IMR-90 (cell line): ENCODE results near the gene PLPP1. TPM values are rescaled to one million over a fixed set of nuclear protein-coding genes. Genes with fewer than 3 reads are reported as not detected.

Experiments used
- ATAC-seq: fragments of 200-7000 bp; cut with Tn5 transposase; 2 replicates; pipeline ENCODE4 v1.9.1; 2020; ENCODE audit warnings: low read depth, mild to moderate bottlenecking, moderate library complexity
- BruUV-seq: library from RNA; stranded (reverse); fragments of 400-500 nt; replicated peaks from 2 replicates; lab custom pipeline; 2021; lab: Mats Ljungman, UMichigan
- CTCF ChIA-PET: fragments of 300-600 bp; formaldehyde crosslinking; extraction: SDS; loops from one replicate; lab custom pipeline; 2021; ENCODE audit warnings: antibody characterized with exemption; lab: Yijun Ruan, JAX
- POLR2A ChIA-PET: fragments of 300-600 bp; sonication (Branson Sonifier 250); formaldehyde crosslinking; loops from one replicate; lab custom pipeline; 2022; ENCODE audit warnings: antibody characterized with exemption; ENCODE audit not compliant: unreplicated experiment; lab: Charles Lee
- DNase-seq: peaks from one replicate; pipeline ENCODE4 v3.0.0; 2013
- H2AFZ ChIP-seq: replicated peaks from 2 replicates; pipeline ENCODE3; 2013; ENCODE audit warnings: low read length, mild to moderate bottlenecking; ENCODE audit not compliant: poor library complexity
- H2AK5ac ChIP-seq: 2 replicates; pipeline ENCODE4 v1.6.1; 2013; ENCODE audit warnings: low read depth, low read length, inconsistent platforms
- H2AK9ac ChIP-seq: replicated peaks from 2 replicates; pipeline ENCODE3; 2013; ENCODE audit warnings: mild to moderate bottlenecking, low read depth, low read length, moderate library complexity; ENCODE audit not compliant: poor library complexity
- H2BK120ac ChIP-seq: 2 replicates; pipeline ENCODE4 v1.6.1; 2013; ENCODE audit warnings: low read depth, low read length, inconsistent platforms
- H2BK15ac ChIP-seq: 3 replicates; pipeline ENCODE4 v1.6.1; 2013; ENCODE audit warnings: low read depth, low read length, inconsistent platforms
- H2BK20ac ChIP-seq: 2 replicates; pipeline ENCODE4 v1.6.1; 2013; ENCODE audit warnings: low read depth, mild to moderate bottlenecking, inconsistent platforms, low read length, moderate library complexity
- H2BK5ac ChIP-seq: 2 replicates; pipeline ENCODE4 v1.6.1; 2013; ENCODE audit warnings: mild to moderate bottlenecking, low read depth, low read length, inconsistent platforms; ENCODE audit not compliant: poor library complexity, severe bottlenecking
- H3K14ac ChIP-seq: replicated peaks from 2 replicates; pipeline ENCODE4 v1.6.1; 2013; ENCODE audit warnings: low read depth, low read length, inconsistent platforms
- H3K18ac ChIP-seq: 2 replicates; pipeline ENCODE4 v1.6.1; 2013; ENCODE audit warnings: low read depth, low read length, control low read depth
- H3K23ac ChIP-seq: 2 replicates; pipeline ENCODE4 v1.6.1; 2013; ENCODE audit warnings: low read depth, low read length, inconsistent platforms
- H3K27ac ChIP-seq: 2 replicates; pipeline ENCODE4 v1.5.1; 2013; ENCODE audit warnings: mild to moderate bottlenecking, control low read depth, low read length; ENCODE audit not compliant: insufficient read depth
- H3K27me3 ChIP-seq: 2 replicates; pipeline ENCODE4 v1.6.1; 2013; ENCODE audit warnings: low read length; ENCODE audit not compliant: control insufficient read depth, insufficient read depth
- H3K36me3 ChIP-seq: 2 replicates; pipeline ENCODE4 v1.6.1; 2013; ENCODE audit warnings: low read length, mixed read lengths; ENCODE audit not compliant: control insufficient read depth, insufficient read depth
- H3K4ac ChIP-seq: 2 replicates; pipeline ENCODE4 v1.6.1; 2013; ENCODE audit warnings: low read depth, low read length, inconsistent platforms
- H3K4me1 ChIP-seq: 2 replicates; pipeline ENCODE4 v1.6.1; 2013; ENCODE audit warnings: low read length, mixed read lengths; ENCODE audit not compliant: control insufficient read depth, insufficient read depth
- H3K4me2 ChIP-seq: 2 replicates; pipeline ENCODE4 v1.6.1; 2013; ENCODE audit warnings: low read depth, mild to moderate bottlenecking, control low read depth, low read length, moderate library complexity
- H3K4me3 ChIP-seq: 2 replicates; pipeline ENCODE4 v1.5.1; 2013; ENCODE audit warnings: low read depth, mild to moderate bottlenecking, control low read depth, low read length, moderate library complexity; ENCODE audit not compliant: insufficient read depth
- H3K56ac ChIP-seq: 2 replicates; pipeline ENCODE4 v1.6.1; 2013; ENCODE audit warnings: low read length, inconsistent platforms; ENCODE audit not compliant: insufficient read depth; ENCODE audit errors: extremely low read depth
- H3K79me1 ChIP-seq, 2 experiments: 2 replicates each; pipeline ENCODE4 v1.6.1; 2013; ENCODE audit warnings: low read length in 2 of 2, inconsistent platforms in 1 of 2, low read depth in 1 of 2
- H3K9ac ChIP-seq: 2 replicates; pipeline ENCODE4 v1.6.1; 2013; ENCODE audit warnings: low read depth, low read length, control low read depth
- H3K9me1 ChIP-seq: 2 replicates; pipeline ENCODE4 v1.6.1; 2013; ENCODE audit warnings: low read length, inconsistent platforms; ENCODE audit not compliant: insufficient read depth
- H3K9me3 ChIP-seq: 2 replicates; pipeline ENCODE4 v1.6.1; 2013; ENCODE audit warnings: low read length; ENCODE audit not compliant: control insufficient read depth, insufficient read depth
- H4K20me1 ChIP-seq: 2 replicates; pipeline ENCODE4 v1.6.1; 2013; ENCODE audit warnings: low read length, inconsistent platforms; ENCODE audit not compliant: insufficient read depth
- H4K5ac ChIP-seq: 2 replicates; pipeline ENCODE4 v1.6.1; 2013; ENCODE audit warnings: mild to moderate bottlenecking, low read depth, low read length, control low read depth
- H4K8ac ChIP-seq, 2 experiments: 2 replicates each; pipeline ENCODE4 v1.6.1; 2013; ENCODE audit warnings: low read depth in 2 of 2, low read length in 2 of 2, control low read depth in 1 of 2, inconsistent platforms in 1 of 2
- H4K91ac ChIP-seq: 2 replicates; pipeline ENCODE4 v1.6.1; 2013; ENCODE audit warnings: low read depth, low read length, inconsistent platforms; ENCODE audit not compliant: insufficient read depth
- BHLHE40 ChIP-seq: fragments of 150-350 bp; IDR thresholded peaks from 2 replicates; pipeline ENCODE4 v1.6.1; 2016; ENCODE audit warnings: mild to moderate bottlenecking, low read depth, low read length
- CEBPB ChIP-seq: IDR thresholded peaks from 2 replicates; pipeline ENCODE4 v1.6.1; 2012; ENCODE audit warnings: low read depth, low read length, improper control_type of control experiment
- CHD1 ChIP-seq: IDR thresholded peaks from 2 replicates; pipeline ENCODE4 v1.6.1; 2012; ENCODE audit warnings: low read depth, low read length, improper control_type of control experiment
- FOS ChIP-seq: fragments of 150-350 bp; IDR thresholded peaks from 2 replicates; pipeline ENCODE4 v1.6.1; 2016; ENCODE audit warnings: low read depth, low read length
- MAFK ChIP-seq: IDR thresholded peaks from 2 replicates; pipeline ENCODE4 v1.6.1; 2012; ENCODE audit warnings: low read depth, low read length, improper control_type of control experiment
- MXI1 ChIP-seq: IDR thresholded peaks from 2 replicates; pipeline ENCODE4 v1.6.1; 2012; ENCODE audit warnings: low read depth, mild to moderate bottlenecking, low read length, moderate library complexity, borderline replicate concordance
- POLR2A ChIP-seq: IDR thresholded peaks from 2 replicates; pipeline ENCODE4 v1.6.1; 2012; ENCODE audit warnings: mild to moderate bottlenecking, low read depth, low read length
- RAD21 ChIP-seq: IDR thresholded peaks from 2 replicates; pipeline ENCODE4 v1.6.1; 2012; ENCODE audit warnings: low read length, improper control_type of control experiment
- RCOR1 ChIP-seq: IDR thresholded peaks from 2 replicates; pipeline ENCODE4 v1.6.1; 2012; ENCODE audit warnings: mild to moderate bottlenecking, low read length, improper control_type of control experiment; ENCODE audit not compliant: insufficient replicate concordance
- RFX5 ChIP-seq: IDR thresholded peaks from 2 replicates; pipeline ENCODE4 v1.8.0; 2012; ENCODE audit warnings: low read depth, mild to moderate bottlenecking, low read length, moderate library complexity
- SMC3 ChIP-seq: fragments of 150-350 bp; IDR thresholded peaks from 2 replicates; pipeline ENCODE4 v1.6.1; 2016; ENCODE audit warnings: low read depth, mild to moderate bottlenecking, antibody characterized with exemption, low read length, moderate library complexity
- WGBS, 2 experiments: methylation state at CpG; one replicate each; pipeline versions ENCODE4 v1.1.5 to v1.1.7; 2013; ENCODE audit warnings: missing lambda C conversion rate in 2 of 2; ENCODE audit not compliant: insufficient read length in 1 of 2; ENCODE audit errors: extremely low coverage in 2 of 2; 5-methylcytosine and 5-hydroxymethylcytosine counted together
- dilution Hi-C: fragments of 300-500 bp; cut with HindIII; formaldehyde crosslinking; loops from one replicate; pipeline ENCODE4 v1.14.3; 2018; ENCODE audit warnings: low sequenced_read_pairs; ENCODE audit not compliant: unreplicated experiment
- in situ Hi-C: fragments of 300-500 bp; cut with MboI; formaldehyde crosslinking; loops from 3 replicates; pipeline ENCODE4 v1.14.3; 2019; ENCODE audit warnings: low sequenced_read_pairs, inconsistent platforms, mixed read lengths
- intact Hi-C: fragments of 100-400 bp; cut with micrococcal nuclease; formaldehyde crosslinking; loops from 2 replicates; pipeline ENCODE4 v1.10.0; 2022
- polyA plus RNA-seq, 3 experiments: library from polyadenylated mRNA; depleted of rRNA; stranded (reverse); fragments of >200 nt; gene quantifications; 2 replicates each; pipeline ENCODE4 v1.2.3, GENCODE V29; 2012; ENCODE audit warnings: low replicate concordance in 1 of 3
- total RNA-seq: library from RNA; depleted of rRNA; stranded (reverse); fragments of >200 nt; gene quantifications from 2 replicates; pipeline ENCODE4 v1.2.3, GENCODE V29; 2012
- TF ChIP-seq, protein P1 (sequence below): conservative IDR thresholded peaks from 2 replicates; pipeline ENCODE4 v1.5.1; 2012; ENCODE audit warnings: mild to moderate bottlenecking, low read depth, low read length, improper control_type of control experiment
- TF ChIP-seq, protein P2 (sequence below): fragments of 150-350 bp; IDR thresholded peaks from 2 replicates; pipeline ENCODE4 v1.6.1; 2017; ENCODE audit warnings: mild to moderate bottlenecking, antibody characterized with exemption, low read length, low read depth
- TF ChIP-seq, protein P3 (sequence below): fragments of 150-350 bp; IDR thresholded peaks from 2 replicates; pipeline ENCODE4 v1.6.1; 2016; ENCODE audit warnings: low read depth, mild to moderate bottlenecking, low read length, moderate library complexity, borderline replicate concordance

Gene PLPP1
- total and polyA plus RNA-seq, 2 of the 4 experiments (the other 2 are of a cell fraction) = 19.2 to 21.3 TPM

DNA sequence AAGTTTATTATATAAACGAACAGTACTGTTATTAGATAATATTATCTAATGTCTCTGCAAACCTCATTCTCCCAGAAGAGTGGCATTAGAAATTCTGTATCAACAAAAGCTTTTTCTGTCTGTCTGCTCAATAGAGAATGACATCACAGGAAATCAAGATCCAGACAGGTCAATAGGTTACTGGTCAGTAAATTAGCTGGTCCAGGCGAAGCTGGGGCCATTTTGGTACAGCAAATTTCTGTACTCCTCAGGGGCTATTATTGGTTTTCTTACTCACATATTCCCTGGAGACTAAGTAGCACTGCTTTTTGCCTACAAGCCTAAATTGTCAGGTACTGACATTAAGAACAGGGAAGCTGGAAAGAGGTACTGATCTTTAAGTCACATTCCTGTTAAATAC lies 80.5 kb downstream of the PLPP1 start:
- no peak for TF ChIP-seq BHLHE40
- TF ChIP-seq MXI1 = no peak
- TF ChIP-seq, protein P1, sequence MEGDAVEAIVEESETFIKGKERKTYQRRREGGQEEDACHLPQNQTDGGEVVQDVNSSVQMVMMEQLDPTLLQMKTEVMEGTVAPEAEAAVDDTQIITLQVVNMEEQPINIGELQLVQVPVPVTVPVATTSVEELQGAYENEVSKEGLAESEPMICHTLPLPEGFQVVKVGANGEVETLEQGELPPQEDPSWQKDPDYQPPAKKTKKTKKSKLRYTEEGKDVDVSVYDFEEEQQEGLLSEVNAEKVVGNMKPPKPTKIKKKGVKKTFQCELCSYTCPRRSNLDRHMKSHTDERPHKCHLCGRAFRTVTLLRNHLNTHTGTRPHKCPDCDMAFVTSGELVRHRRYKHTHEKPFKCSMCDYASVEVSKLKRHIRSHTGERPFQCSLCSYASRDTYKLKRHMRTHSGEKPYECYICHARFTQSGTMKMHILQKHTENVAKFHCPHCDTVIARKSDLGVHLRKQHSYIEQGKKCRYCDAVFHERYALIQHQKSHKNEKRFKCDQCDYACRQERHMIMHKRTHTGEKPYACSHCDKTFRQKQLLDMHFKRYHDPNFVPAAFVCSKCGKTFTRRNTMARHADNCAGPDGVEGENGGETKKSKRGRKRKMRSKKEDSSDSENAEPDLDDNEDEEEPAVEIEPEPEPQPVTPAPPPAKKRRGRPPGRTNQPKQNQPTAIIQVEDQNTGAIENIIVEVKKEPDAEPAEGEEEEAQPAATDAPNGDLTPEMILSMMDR = no peak
- TF ChIP-seq MAFK = no peak
- TF ChIP-seq CHD1 = no peak
- TF ChIP-seq SMC3 = no peak
- TF ChIP-seq CEBPB = no peak
- TF ChIP-seq, protein P2, sequence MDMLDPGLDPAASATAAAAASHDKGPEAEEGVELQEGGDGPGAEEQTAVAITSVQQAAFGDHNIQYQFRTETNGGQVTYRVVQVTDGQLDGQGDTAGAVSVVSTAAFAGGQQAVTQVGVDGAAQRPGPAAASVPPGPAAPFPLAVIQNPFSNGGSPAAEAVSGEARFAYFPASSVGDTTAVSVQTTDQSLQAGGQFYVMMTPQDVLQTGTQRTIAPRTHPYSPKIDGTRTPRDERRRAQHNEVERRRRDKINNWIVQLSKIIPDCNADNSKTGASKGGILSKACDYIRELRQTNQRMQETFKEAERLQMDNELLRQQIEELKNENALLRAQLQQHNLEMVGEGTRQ = no peak
- TF ChIP-seq RAD21 = no peak
- TF ChIP-seq POLR2A = no peak
- no peak for TF ChIP-seq RCOR1
- TF ChIP-seq, protein P3, sequence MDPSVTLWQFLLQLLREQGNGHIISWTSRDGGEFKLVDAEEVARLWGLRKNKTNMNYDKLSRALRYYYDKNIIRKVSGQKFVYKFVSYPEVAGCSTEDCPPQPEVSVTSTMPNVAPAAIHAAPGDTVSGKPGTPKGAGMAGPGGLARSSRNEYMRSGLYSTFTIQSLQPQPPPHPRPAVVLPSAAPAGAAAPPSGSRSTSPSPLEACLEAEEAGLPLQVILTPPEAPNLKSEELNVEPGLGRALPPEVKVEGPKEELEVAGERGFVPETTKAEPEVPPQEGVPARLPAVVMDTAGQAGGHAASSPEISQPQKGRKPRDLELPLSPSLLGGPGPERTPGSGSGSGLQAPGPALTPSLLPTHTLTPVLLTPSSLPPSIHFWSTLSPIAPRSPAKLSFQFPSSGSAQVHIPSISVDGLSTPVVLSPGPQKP = no peak
- TF ChIP-seq FOS = no peak
- no peak for TF ChIP-seq RFX5
- Histone ChIP-seq H4K20me1 (peaks cover 3% of the 10 kb centered on the region; the same call in 1 of the 2 replicates), H2AK9ac (no peak overlapping the region), H3K27me3 (no peaks in the 10 kb centered on the region), H3K4me2 (no peak overlapping the region), H3K18ac (no peak overlapping the region), H3K79me1 (peaks cover 3 to 11% of the 10 kb centered on the region in 2 experiments; a peak in 2 of 4 replicates), H2BK20ac (no peak overlapping the region), H3K36me3 (no peaks in the 10 kb centered on the region), H4K91ac (no peak overlapping the region), H3K9me1 (0 out of 2 replicates have a peak, but pooled peaks cover 2% of the 10 kb centered on the region), H2AFZ (no peak overlapping the region), H2BK5ac (no peak overlapping the region), H3K4me1 (peaks cover 3% of the 10 kb centered on the region; the same call in 1 of the 2 replicates), H2BK15ac (no peak overlapping the region), H4K8ac (no peak overlapping the region), H3K9ac (no peak overlapping the region), H3K14ac (no peak overlapping the region), H2AK5ac (no peak overlapping the region), H4K5ac (no peak overlapping the region), H3K23ac (no peak overlapping the region), H3K4ac (no peak overlapping the region), H2BK120ac (no peak overlapping the region), H3K56ac (no peak overlapping the region), H3K9me3 (no peaks in the 10 kb centered on the region), H3K4me3 (no peak overlapping the region), H3K27ac (no peak overlapping the region)
- no TSS peak for BruUV-seq
- intact Hi-C loops = no loop called here
- POLR2A ChIA-PET = no interaction called here
- dilution Hi-C loops = no loop called here
- no peak for ATAC-seq
- in situ Hi-C loops = no loop called here
- CTCF ChIA-PET = interaction anchor here (1.1 kb wide), 1 partner anchor 15 kb away, joined by 4 read pairs; no protein-coding TSS in a partner anchor
- no peak for DNase-seq
- 67% methylated on average over 1 of the region's 2 CpGs; no CpG with 5 or more reads in 1 of the 2 experiments for WGBS, 2 experiments
